Epithelial cell of prostate (primary cell): ENCODE results near the gene CCNY.

Experiments used
- DNase-seq: peaks from one replicate; pipeline ENCODE4 v3.0.0-alpha.2; 2011; ENCODE audit warnings: low read depth, low spot score
- H3K27ac ChIP-seq: fragments of 450-650 bp; 2 replicates; pipeline ENCODE4 v1.5.1; 2017; ENCODE audit warnings: mild to moderate bottlenecking

The CCNY gene

DNA sequence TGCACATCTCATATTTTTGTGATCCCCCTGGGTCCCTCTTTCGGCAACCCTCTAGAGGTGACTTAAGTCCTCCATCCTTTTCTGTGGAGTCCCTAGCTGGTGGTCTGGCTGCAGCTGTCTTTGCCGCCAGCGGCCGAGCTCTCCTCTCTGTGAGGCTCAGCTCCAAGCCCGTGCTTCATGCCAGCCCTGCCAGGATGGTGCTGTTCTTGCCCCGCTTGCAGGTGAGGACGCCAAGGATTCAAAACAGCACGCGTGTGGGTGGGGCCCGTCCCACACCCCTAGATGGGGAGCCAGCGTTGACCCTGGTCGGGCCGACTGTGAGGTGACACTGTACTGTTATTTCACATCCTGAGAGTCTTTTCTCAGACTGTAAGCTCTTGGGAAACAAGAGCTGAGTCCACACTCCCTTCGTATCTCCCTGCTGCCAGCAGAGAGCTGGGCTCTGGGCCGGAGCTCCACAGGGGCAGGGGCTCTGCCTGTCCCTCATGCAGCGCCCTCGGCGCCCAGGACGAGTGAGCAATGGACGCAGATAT is 232.2 kb downstream of the CCNY start:
- H3K27ac ChIP-seq = no peak overlapping the region
- no peak for DNase-seq

- H3K27ac ChIP-seq = no peak overlapping the region
- no peak for DNase-seq
Measured at GRCh38 chr10:35569111-35569707, 232.9 kb downstream of the CCNY start.

DNA sequence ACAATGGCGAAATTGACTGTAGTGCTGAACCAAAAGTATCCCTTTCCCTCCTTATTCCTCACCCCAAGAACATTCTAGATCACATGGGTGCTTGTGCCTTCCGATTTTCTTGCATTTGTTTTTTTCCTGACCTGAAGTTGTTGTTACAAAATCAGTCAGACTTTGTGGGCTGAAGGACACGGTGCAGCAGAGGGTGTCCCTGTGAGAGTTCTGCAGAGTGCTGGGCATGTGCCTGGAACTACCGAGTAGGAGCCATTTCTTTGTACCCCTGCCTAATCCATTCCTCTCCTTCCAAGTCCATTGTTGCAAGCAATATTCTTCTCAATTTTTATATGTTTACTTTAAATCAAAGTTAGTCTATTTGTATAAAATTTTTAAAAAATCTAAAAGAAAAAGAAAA is 233.5 kb downstream of the CCNY start:
- no peak for DNase-seq
- H3K27ac ChIP-seq = no peak overlapping the region

DNA sequence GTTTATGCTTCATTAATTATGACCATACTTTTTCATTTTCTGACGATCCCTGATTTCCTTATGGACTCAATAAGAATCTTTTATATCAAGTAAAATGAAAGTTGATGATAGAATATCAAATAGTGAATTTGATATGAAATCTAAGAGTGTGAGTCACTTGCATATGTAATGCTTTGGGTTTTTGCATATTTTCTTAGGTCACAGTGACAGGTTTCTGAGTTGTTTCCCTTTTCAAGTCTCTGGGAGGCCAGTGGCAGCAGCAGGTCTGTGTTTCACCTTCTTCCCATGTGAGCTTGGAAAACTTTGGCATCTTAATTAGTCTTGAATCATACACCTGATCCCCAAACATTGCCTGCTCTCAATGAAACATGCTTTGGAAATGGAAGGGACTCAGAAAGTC is 234.1 kb downstream of the CCNY start:
- DNase-seq = no peak
- no peak overlapping the region for H3K27ac ChIP-seq

GRCh38 chr10:35572583-35572982 is 236.3 kb downstream of the CCNY start:
- H3K27ac ChIP-seq = no peak overlapping the region

DNA sequence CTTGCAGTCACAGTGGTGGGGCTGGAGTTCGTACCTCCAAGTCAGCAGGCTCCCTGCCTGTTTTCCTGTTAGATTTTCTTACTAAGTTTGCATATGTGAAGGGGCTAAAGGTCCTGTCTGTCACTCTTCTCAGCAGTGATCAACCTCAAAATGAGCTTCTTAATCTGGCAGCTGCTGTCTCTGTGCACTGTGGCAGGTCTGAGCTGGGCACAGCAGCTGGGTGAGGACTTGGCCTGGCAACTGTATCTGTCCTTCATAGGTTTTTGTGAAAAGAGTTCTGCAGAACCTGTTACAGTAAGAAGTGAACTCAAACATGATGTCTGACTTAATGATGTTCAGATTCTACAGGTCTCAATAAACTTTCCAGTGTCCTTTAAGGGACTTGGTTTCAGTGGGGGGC is 237.5 kb downstream of the CCNY start:
- no peak overlapping the region for H3K27ac ChIP-seq
- DNase-seq = no peak

More at GRCh38 chr10:35572583-35572982, 236.3 kb downstream of the CCNY start:
- no peak for DNase-seq

DNA sequence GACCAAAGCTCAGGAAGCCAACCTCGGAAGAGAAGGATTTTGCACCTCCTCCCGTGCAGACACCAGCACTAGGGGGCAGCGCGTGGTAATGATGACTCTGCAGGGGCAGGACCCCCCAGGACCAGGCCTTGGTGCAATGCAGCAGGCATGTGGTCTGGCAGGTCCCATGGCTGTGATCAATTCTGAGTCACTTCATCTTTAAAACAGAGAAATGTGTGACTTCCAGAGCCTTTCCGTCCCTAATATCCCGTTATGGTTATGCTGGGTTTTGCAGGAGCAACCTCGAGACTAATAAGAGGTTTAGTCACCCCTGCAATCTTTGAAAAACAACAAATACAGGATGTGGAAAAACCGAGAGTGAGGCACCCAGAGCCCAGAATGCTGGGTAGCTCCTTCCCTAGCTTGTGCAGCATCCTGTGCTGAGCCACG is 238.6 kb downstream of the CCNY start:
- no peak overlapping the region for H3K27ac ChIP-seq
- DNase-seq = no peak

DNA sequence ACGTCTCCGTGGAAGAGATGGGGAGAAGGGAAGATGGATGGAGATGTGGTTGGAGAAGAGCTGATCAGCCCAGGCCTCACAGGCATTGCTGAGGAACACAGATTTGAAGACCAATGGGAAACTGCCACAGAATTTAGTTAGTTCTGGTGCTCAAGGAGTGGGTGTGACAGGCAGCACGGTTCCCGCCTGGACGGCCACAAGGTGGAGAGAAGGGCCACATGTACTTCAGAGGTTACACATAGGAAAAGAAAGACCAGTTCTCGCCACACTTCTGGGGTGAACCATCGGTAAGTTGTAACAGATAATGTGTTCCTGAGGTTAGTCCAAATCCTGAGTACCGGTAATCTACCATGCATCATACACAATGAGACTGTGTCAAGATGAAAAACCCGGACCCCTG is 239.3 kb downstream of the CCNY start:
- no peak overlapping the region for H3K27ac ChIP-seq
- no peak for DNase-seq

DNA sequence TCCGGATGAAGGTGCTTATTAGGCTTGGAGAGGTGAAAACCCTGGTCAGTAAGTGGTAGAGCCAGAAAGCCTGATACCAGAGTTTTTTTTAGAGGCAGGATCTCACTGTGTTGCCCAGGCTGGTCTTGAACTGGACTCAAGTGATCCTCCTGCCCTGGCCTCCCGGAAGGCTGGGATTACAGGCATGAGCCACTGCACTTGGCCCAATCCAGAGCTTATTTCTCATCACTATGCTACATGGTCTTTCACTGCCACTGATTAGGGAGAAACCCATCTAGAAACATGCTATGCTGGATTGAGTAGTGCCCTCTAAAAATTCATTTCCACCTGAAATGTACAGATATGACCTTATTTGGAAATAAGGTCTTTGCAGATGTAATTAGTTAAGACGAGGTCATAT is 240.4 kb downstream of the CCNY start:
- no peak for DNase-seq
- H3K27ac ChIP-seq = no peak overlapping the region

DNA sequence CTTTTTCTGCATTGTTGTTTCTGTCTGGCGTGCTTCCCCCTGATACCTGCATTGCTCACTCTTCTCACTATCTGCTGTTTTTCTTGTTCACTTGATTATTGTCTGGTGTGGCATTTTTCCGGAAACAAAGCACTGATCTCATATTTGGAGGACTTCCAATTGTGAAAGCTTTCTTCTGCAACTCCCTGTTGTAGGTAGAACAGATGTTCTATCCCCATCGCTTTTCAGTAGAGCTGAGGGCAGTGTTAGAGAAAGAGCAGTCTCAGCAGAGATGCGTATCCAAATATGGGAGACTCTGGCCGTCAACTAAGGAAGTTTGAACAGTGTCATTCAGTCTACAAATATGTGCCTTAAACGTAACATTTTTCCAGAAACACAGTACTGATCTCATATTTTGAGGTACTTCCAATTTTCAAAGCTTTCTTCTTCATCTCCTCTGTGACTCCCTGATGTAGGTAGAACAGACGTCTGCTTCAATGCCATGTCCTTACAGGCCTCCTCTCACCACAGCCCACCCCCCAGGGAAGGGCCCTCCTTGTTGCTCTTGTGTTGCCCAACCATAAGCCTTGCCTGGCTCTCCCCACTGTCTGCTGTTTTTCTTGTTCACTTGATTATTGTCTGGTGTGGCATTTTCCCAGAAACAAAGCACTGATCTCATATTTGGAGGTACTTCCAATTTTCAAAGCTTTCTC is 241.8 kb downstream of the CCNY start:
- no peak for DNase-seq
- H3K27ac ChIP-seq = no peak overlapping the region

- H3K27ac ChIP-seq = no peak overlapping the region
- DNase-seq = no peak
Measured at GRCh38 chr10:35578618-35578956, 242.3 kb downstream of the CCNY start.

- H3K27ac ChIP-seq = no peak overlapping the region
- DNase-seq = no peak
Measured at GRCh38 chr10:35579116-35579515, 242.8 kb downstream of the CCNY start.

DNA sequence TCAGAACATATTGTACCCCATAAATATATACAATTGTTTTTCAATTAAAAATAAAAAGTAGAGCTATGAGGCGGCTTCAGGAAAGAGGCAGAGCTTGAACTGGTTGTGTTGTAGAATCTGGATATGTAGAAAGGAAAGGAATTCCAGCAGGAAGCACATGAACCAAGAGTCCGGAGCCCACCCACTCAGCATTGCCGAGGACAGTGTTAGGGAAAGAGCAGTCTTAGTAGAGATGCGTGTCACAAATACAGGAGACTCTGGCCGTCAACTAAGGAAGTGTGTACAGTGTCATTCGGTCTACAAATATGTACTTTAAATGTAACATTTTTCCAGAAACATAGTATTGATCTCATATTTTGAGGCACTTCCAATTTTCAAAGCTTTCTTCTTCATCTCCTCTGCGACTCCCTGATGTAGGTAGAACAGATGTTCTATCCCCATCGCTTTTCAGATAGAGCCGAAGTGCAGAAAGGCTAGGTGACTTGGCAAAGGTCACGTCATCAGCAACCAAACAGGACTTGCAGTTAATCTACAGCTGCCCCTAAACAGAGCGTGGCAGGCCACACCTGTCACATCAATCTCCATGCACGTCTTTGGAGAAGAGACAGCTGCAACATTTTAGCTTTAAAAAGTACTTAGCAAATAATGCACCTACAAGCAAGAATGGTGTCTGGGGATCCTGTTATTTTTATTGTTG is 243.6 kb downstream of the CCNY start:
- DNase-seq = no peak
- H3K27ac ChIP-seq = no peak overlapping the region

- no peak overlapping the region for H3K27ac ChIP-seq
- no peak for DNase-seq
Measured at GRCh38 chr10:35580423-35580770, 244.1 kb downstream of the CCNY start.

DNA sequence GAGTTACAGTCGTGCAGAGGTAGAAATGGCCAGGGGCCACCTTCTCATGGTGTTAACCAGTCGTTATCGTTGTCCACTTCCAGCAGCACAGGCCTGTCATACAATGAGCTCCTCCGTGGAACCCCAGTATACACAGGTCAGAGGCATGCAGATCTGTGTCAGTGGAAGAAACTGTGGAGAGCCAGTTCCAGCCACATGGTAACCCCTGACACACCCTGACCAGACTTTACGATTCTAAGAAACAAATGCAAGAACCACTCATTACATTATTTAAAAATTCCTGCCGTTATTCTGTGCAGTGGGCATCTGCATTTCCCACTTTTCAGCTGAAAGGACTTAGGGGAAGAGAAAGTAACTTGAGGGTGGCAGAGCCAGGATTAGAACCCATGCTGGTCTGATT is 245.3 kb downstream of the CCNY start:
- DNase-seq = no peak
- no peak overlapping the region for H3K27ac ChIP-seq

- no peak for DNase-seq
- H3K27ac ChIP-seq = no peak overlapping the region
Measured at GRCh38 chr10:35584946-35585345, 248.6 kb downstream of the CCNY start.

DNA sequence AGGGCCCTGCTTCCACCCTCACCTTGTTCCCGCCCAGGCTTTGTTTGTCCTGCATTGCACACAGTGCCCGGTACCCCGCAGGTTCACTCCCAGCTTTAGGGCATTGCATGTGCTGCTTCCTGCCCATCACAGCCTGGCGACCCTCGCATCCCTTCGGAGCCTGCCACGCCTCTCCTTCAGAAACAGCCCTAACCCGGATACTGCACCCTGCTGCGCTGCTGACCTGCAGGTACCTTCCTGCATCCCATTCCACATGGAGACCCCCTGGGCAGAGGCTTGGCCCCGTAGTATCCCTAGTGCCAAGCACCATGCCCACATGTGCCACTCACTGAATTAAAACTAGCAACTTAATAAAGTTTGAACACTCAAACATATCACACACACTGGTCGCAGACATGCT is 249.0 kb downstream of the CCNY start:
- no peak overlapping the region for H3K27ac ChIP-seq
- no peak for DNase-seq

- DNase-seq = no peak
- no peak overlapping the region for H3K27ac ChIP-seq
Measured at GRCh38 chr10:35585903-35586535, 249.7 kb downstream of the CCNY start.

GRCh38 chr10:35588836-35589235 is 252.5 kb downstream of the CCNY start:
- no peak for DNase-seq
- no peak overlapping the region for H3K27ac ChIP-seq

DNA sequence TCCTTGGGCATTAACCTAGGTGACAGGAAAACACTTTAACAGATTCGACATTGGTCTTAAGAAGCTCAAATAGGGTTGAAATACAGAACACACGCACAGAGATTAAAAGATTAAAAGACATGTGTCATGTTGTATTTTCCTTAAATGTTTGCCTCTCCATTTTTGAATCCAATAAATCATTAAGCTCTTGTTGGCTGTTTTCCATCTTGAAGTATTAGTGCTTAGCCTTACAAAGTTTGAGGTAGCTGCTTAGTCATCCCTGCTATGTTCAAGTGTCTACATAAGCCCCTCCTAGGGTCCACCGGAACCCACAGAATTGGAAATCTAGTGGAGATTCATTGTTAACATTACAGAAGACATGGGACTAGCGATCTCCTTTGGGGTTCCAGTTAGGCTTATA is 256.1 kb downstream of the CCNY start:
- H3K27ac ChIP-seq = no peak overlapping the region
- DNase-seq = no peak
